H1 (cell line): ENCODE data around the gene LACTB. TPM values are rescaled to one million over a fixed set of nuclear protein-coding genes. Genes with fewer than 3 reads are reported as not detected.

ENCODE experiments used
- CTCF ChIA-PET: fragments of 300-600 bp; sonication (Branson Sonifier 250); formaldehyde crosslinking; loops from one replicate; lab custom pipeline; 2021; ENCODE audit not compliant: partially characterized antibody; lab: Charles Lee
- POLR2A ChIA-PET: fragments of 300-600 bp; sonication (Branson Sonifier 250); formaldehyde crosslinking; loops from one replicate; lab custom pipeline; 2021; ENCODE audit warnings: inconsistent platforms; ENCODE audit not compliant: partially characterized antibody; lab: Charles Lee
- DNase-seq, 2 experiments: peaks; one replicate each; pipeline versions ENCODE4 v3.0.0 to v3.0.0-alpha.2; 2010 to 2022; ENCODE audit warnings: low spot score in 2 of 2, low read depth in 1 of 2, mixed read lengths in 1 of 2
- FAIRE-seq: peaks from 2 replicates; lab custom pipeline; 2011; peaks lifted over from hg19 to GRCh38; lab: Jason Lieb, UNC
- H2AFZ ChIP-seq: 2 replicates; pipeline ENCODE4 v1.8.1; 2012; ENCODE audit warnings: low read length, inconsistent platforms
- H2AK5ac ChIP-seq: 2 replicates; pipeline ENCODE4 v1.6.1; 2013; ENCODE audit warnings: low read depth, low read length
- H2BK120ac ChIP-seq: replicated peaks from 2 replicates; pipeline ENCODE3; 2013; ENCODE audit warnings: low read depth, low read length, inconsistent platforms
- H2BK12ac ChIP-seq: 2 replicates; pipeline ENCODE4 v1.6.1; 2013; ENCODE audit warnings: low read depth, low read length
- H2BK15ac ChIP-seq: 2 replicates; pipeline ENCODE4 v1.6.1; 2013; ENCODE audit warnings: low read length
- H2BK20ac ChIP-seq: 2 replicates; pipeline ENCODE4 v1.6.1; 2013; ENCODE audit warnings: low read length
- H2BK5ac ChIP-seq: 2 replicates; pipeline ENCODE4 v1.6.1; 2013; ENCODE audit warnings: low read depth, low read length
- H3K14ac ChIP-seq: 2 replicates; pipeline ENCODE4 v1.6.1; 2013; ENCODE audit warnings: inconsistent platforms; ENCODE audit not compliant: insufficient read length
- H3K18ac ChIP-seq: 2 replicates; pipeline ENCODE4 v1.6.1; 2013; ENCODE audit warnings: low read length; ENCODE audit errors: extremely low read depth
- H3K23ac ChIP-seq: 2 replicates; pipeline ENCODE4 v1.6.1; 2013; ENCODE audit warnings: inconsistent platforms; ENCODE audit not compliant: insufficient read length
- H3K23me2 ChIP-seq: 2 replicates; pipeline ENCODE4 v1.6.1; 2013; ENCODE audit warnings: low read depth, low read length
- H3K27ac ChIP-seq: 2 replicates; pipeline ENCODE4 v1.6.1; 2011; ENCODE audit warnings: low read depth, low read length, inconsistent platforms
- H3K27me3 ChIP-seq, 4 experiments: replicated peaks in 1 of 4; 1 replicate in 1 of 4; 2 replicates in 3 of 4; pipeline versions ENCODE4 v1.6.1 to v1.8.1; 2011 to 2013; ENCODE audit warnings: low read length in 3 of 4, mild to moderate bottlenecking in 3 of 4, inconsistent platforms in 2 of 4, mixed read lengths in 2 of 4, moderate library complexity in 1 of 4; ENCODE audit not compliant: control insufficient read depth in 3 of 4, insufficient read depth in 3 of 4; ENCODE audit errors: extremely low read depth in 1 of 4
- H3K36me3 ChIP-seq, 4 experiments: 2 replicates each; pipeline versions ENCODE4 v1.6.1 to v1.8.1; 2011 to 2013; ENCODE audit warnings: mild to moderate bottlenecking in 4 of 4, low read length in 3 of 4, moderate library complexity in 2 of 4, control low read depth in 1 of 4, inconsistent platforms in 1 of 4; ENCODE audit not compliant: insufficient read depth in 4 of 4, control insufficient read depth in 2 of 4
- H3K4ac ChIP-seq: replicated peaks from 2 replicates; pipeline ENCODE3; 2013; ENCODE audit warnings: low read length, low read depth, mixed read lengths, inconsistent platforms; ENCODE audit not compliant: insufficient read length
- H3K4me1 ChIP-seq, 4 experiments: replicated peaks in 1 of 4; 1 replicate in 1 of 4; 2 replicates in 3 of 4; pipeline versions ENCODE4 v1.6.1 to v1.8.1; 2011 to 2013; ENCODE audit warnings: low read length in 3 of 4, inconsistent platforms in 2 of 4, mixed read lengths in 1 of 4; ENCODE audit not compliant: insufficient read depth in 4 of 4, control insufficient read depth in 3 of 4
- H3K4me2 ChIP-seq, 2 experiments: 2 replicates each; pipeline versions ENCODE4 v1.6.1 to v1.8.1; 2011 to 2013; ENCODE audit warnings: low read depth in 2 of 2, low read length in 2 of 2, control low read depth in 1 of 2, inconsistent platforms in 1 of 2, mild to moderate bottlenecking in 1 of 2; ENCODE audit not compliant: insufficient read depth in 1 of 2
- H3K4me3 ChIP-seq, 4 experiments: fragments of 200-600, 300-600 bp in 1 of 4; sonication (generic), shearing (Covaris generic), sonication (Bioruptor Twin) in 1 of 4; 2 replicates each; pipeline versions ENCODE4 v1.5.1 to v1.8.1; 2011 to 2016; ENCODE audit warnings: low read length in 4 of 4, low read depth in 3 of 4, control low read depth in 2 of 4, inconsistent platforms in 2 of 4, mild to moderate bottlenecking in 2 of 4, mixed read lengths in 1 of 4, moderate library complexity in 1 of 4; ENCODE audit not compliant: insufficient read depth in 2 of 4; ENCODE audit errors: extremely low read depth in 1 of 4
- H3K56ac ChIP-seq: replicated peaks from 2 replicates; pipeline ENCODE3; 2013; ENCODE audit warnings: low read depth, mild to moderate bottlenecking, mixed read lengths, low read length, inconsistent platforms; ENCODE audit not compliant: insufficient read length
- H3K79me1 ChIP-seq: 2 replicates; pipeline ENCODE4 v1.6.1; 2013; ENCODE audit warnings: low read depth, low read length, control low read depth
- H3K79me2 ChIP-seq, 2 experiments: 2 replicates each; pipeline versions ENCODE4 v1.6.1 to v1.8.1; 2012 to 2013; ENCODE audit warnings: low read length in 2 of 2, mild to moderate bottlenecking in 2 of 2, inconsistent platforms in 1 of 2; ENCODE audit not compliant: insufficient read depth in 2 of 2, control insufficient read depth in 1 of 2
- H3K9ac ChIP-seq, 4 experiments: replicated peaks in 1 of 4; 1 replicate in 1 of 4; 2 replicates in 3 of 4; pipeline versions ENCODE4 v1.6.1 to v1.8.1; 2011 to 2013; ENCODE audit warnings: low read depth in 3 of 4, low read length in 3 of 4, control low read depth in 2 of 4, mild to moderate bottlenecking in 2 of 4, moderate library complexity in 2 of 4, inconsistent platforms in 1 of 4; ENCODE audit errors: extremely low read depth in 1 of 4
- H3K9me3 ChIP-seq, 2 experiments: 2 replicates each; pipeline versions ENCODE4 v1.6.1 to v1.8.1; 2012 to 2013; ENCODE audit warnings: mild to moderate bottlenecking in 2 of 2, moderate library complexity in 2 of 2, control low read depth in 1 of 2, inconsistent platforms in 1 of 2, low read depth in 1 of 2, low read length in 1 of 2, mixed read lengths in 1 of 2; ENCODE audit not compliant: insufficient read depth in 2 of 2
- H4K20me1 ChIP-seq, 2 experiments: replicated peaks in 1 of 2; 2 replicates each; pipeline versions ENCODE3 to v1.8.1; 2011 to 2013; ENCODE audit warnings: inconsistent platforms in 2 of 2, low read length in 2 of 2, mild to moderate bottlenecking in 1 of 2; ENCODE audit not compliant: insufficient read depth in 2 of 2, control insufficient read depth in 1 of 2
- H4K5ac ChIP-seq: 2 replicates; pipeline ENCODE4 v1.6.1; 2013; ENCODE audit warnings: low read length, low read depth, mixed read lengths, inconsistent platforms; ENCODE audit not compliant: insufficient read length
- H4K8ac ChIP-seq: 2 replicates; pipeline ENCODE4 v1.8.0; 2013; ENCODE audit warnings: mild to moderate bottlenecking, moderate library complexity, low read length, inconsistent platforms; ENCODE audit not compliant: insufficient read depth; ENCODE audit errors: extremely low read depth
- H4K91ac ChIP-seq: replicated peaks from 2 replicates; pipeline ENCODE3; 2013; ENCODE audit warnings: low read length, mixed read lengths, inconsistent platforms; ENCODE audit not compliant: insufficient read length
- BACH1 ChIP-seq: IDR thresholded peaks from 2 replicates; pipeline ENCODE4 v1.6.1; 2012; ENCODE audit warnings: low read length, improper control_type of control experiment
- KDM4A ChIP-seq: IDR thresholded peaks from one replicate; pipeline ENCODE4 v1.7.1; 2012; ENCODE audit warnings: low read depth, mild to moderate bottlenecking, moderate library complexity, low read length, inconsistent platforms; ENCODE audit not compliant: severe bottlenecking
- KDM5A ChIP-seq: fragments of 200-600 bp; IDR thresholded peaks from 2 replicates; pipeline ENCODE4 v1.7.1; 2012; ENCODE audit warnings: mild to moderate bottlenecking, low read length, inconsistent platforms, mixed read lengths
- PHF8 ChIP-seq: fragments of 200-600 bp; sonication (generic); conservative IDR thresholded peaks from 2 replicates; pipeline ENCODE4 v1.7.1; 2012; ENCODE audit warnings: low read depth, mild to moderate bottlenecking, inconsistent platforms, low read length, moderate library complexity
- POLR2A ChIP-seq, 2 experiments: IDR thresholded peaks; 1 replicate in 1 of 2; 2 replicates in 1 of 2; pipeline ENCODE4 v1.6.1; 2011; ENCODE audit warnings: low read depth in 2 of 2, low read length in 2 of 2, mild to moderate bottlenecking in 2 of 2; ENCODE audit errors: control extremely low read depth in 1 of 2
- POLR2AphosphoS5 ChIP-seq: IDR thresholded peaks from 2 replicates; pipeline ENCODE4 v1.6.1; 2011; ENCODE audit warnings: low read depth, low read length
- RBBP5 ChIP-seq: IDR thresholded peaks from 2 replicates; pipeline ENCODE4 v1.7.1; 2012; ENCODE audit warnings: low read depth, mild to moderate bottlenecking, inconsistent platforms, low read length, moderate library complexity, borderline replicate concordance
- SP4 ChIP-seq: IDR thresholded peaks from 2 replicates; pipeline ENCODE4 v1.6.1; 2012; ENCODE audit warnings: low read length, inconsistent platforms
- TAF1 ChIP-seq: IDR thresholded peaks from 2 replicates; pipeline ENCODE4 v1.6.1; 2011; ENCODE audit warnings: mild to moderate bottlenecking, low read depth, low read length
- TAF7 ChIP-seq: optimal IDR thresholded peaks from 2 replicates; pipeline ENCODE3; 2011; ENCODE audit warnings: low read depth, mild to moderate bottlenecking, inconsistent platforms, low read length, moderate library complexity, borderline replicate concordance
- ZNF274 ChIP-seq: IDR thresholded peaks from 2 replicates; pipeline ENCODE4 v1.7.0; 2012; ENCODE audit warnings: low read length, borderline replicate concordance; ENCODE audit errors: extremely low read depth
- WGBS, 2 experiments: shearing (Covaris generic) in 1 of 2; methylation state at CpG; one replicate each; pipeline versions ENCODE4 v1.1.6 to v1.1.7; 2013 to 2015; ENCODE audit warnings: low lambda C conversion rate in 2 of 2, mixed read lengths in 2 of 2, inconsistent platforms in 1 of 2, low coverage in 1 of 2, missing lambda C conversion rate in 1 of 2; ENCODE audit not compliant: insufficient replicate concordance in 2 of 2, insufficient coverage in 1 of 2, insufficient read length in 1 of 2; ENCODE audit errors: extremely low coverage in 1 of 2, missing lambda C conversion rate in 1 of 2; 5-methylcytosine and 5-hydroxymethylcytosine counted together
- polyA plus RNA-seq, 7 experiments: library from polyadenylated mRNA; depleted of rRNA in 3 of 7; stranded (reverse) in 5 of 7; unstranded in 2 of 7; fragments of >200 nt in 5 of 7; fragments of 200-250 nt in 2 of 7; gene quantifications; 1 replicate in 5 of 7; 2 replicates in 1 of 7; 4 replicates in 1 of 7; pipeline versions ENCODE4 v1.2.1 to v1.2.3, GENCODE V29; 2011 to 2013; ENCODE audit warnings: missing spikeins in 2 of 7, mixed read lengths in 2 of 7
- total RNA-seq: library from RNA; stranded (reverse); fragmentation: NEBNext Ultra II Directional; extraction: Animal tissue kit (Norgen Biotek cat#: 25700); gene quantifications from 2 replicates; pipeline ENCODE4 v1.2.1, GENCODE V29; 2021

The LACTB gene
- total and polyA plus RNA-seq, 2 of the 8 experiments (the other 6 are each of a cell fraction or from before 2014, with no cell fraction given) = 5.8 to 14.9 TPM

DNA sequence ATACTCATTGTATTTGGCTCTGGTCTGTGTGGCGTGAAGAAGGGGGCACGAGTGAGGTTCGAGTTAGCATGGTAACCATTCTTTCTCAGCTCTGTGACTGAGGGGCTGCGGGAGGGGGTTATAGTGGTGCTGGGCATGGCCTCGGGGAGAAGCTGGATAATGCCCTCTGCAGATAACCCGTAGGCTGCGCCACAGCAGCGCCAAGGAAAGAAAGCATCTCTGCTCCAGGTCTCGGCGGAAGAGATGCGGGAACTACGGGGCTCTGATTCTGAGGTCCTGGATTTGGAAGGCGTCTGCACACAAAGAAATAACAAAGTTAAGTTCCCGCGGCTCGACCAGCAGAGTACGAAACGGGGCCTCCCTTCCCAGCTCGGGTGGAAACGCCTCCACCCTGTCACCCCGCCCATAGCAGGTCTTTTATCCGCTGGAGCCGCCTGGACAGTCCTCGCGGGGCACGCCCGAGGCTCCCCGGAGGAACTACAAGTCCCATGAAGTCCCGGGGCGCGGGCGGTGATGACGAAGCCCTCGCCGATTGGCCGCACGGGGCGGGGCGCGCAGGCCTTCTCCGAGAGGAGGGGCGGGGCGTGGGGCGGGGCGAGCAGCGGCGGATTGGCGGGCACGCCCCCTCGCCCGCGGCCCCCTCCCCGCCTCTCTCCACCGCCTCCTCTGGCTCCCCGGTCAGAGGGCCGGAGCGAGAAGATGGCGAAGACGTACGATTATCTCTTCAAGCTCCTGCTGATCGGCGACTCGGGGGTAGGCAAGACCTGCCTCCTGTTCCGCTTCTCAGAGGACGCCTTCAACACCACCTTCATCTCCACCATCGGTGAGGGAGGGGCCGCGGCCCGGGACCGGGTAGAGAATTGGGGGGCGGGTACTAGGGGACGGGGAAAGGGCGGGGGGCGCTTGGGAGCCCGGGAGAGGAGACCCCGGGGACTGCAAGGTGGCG, 67.5 kb downstream of the LACTB start, which contains the start of gene RAB8B:
Gene RAB8B (plus strand): TSS at position 681 of the 946 bp plus-strand sequence. CDS start 19 bp downstream, at position 700.
- peak within 1 kb of the TSS; percentile 90 to 99 for H3K4me2 ChIP-seq
- H3K36me3 ChIP-seq = no peaks in the 10 kb centered on the region
- H3K4me3 ChIP-seq = peak within 1 kb of the TSS; percentile 72 to 96 (median 79)
- no peaks in the 10 kb centered on the region for H3K9me3 ChIP-seq
- peak within 1 kb of the TSS; percentile 93 for H3K18ac ChIP-seq
- DNase-seq (peak; percentile 86 to 98), FAIRE-seq (no peak)
- no peaks in the 10 kb centered on the region; the same call in 1 of the 2 replicates for H3K79me1 ChIP-seq
- H3K56ac ChIP-seq = peak within 1 kb of the TSS; percentile 77
- peaks cover 0 to 2% (median 0%) of the 10 kb centered on the region in 4 experiments; a peak in 2 of 7 replicates for H3K4me1 ChIP-seq
- H4K5ac ChIP-seq = peak within 1 kb of the TSS; percentile 97
- peaks cover 0 to 2% of the 10 kb centered on the region in 2 experiments for H4K20me1 ChIP-seq
- H2BK5ac ChIP-seq = peak within 1 kb of the TSS; percentile 29; the same call in 1 of the 2 replicates
- H3K23ac ChIP-seq = no peak within 1 kb of the TSS
- CTCF ChIA-PET = interaction anchor here (0.9 to 1.2 kb wide), 2 partner anchors 13 to 16 kb away, joined by 3 to 4 read pairs; no protein-coding TSS in a partner anchor
- POLR2A ChIA-PET = interaction anchor here (0.6 to 1.8 kb wide), 7 partner anchors 8 to 142 kb away, joined by 3 to 6 read pairs (median 3); no protein-coding TSS in a partner anchor
- H2BK120ac ChIP-seq = no peak within 1 kb of the TSS
- H2BK12ac ChIP-seq = no peak within 1 kb of the TSS
- no peak within 1 kb of the TSS for H2BK15ac ChIP-seq
- peak within 1 kb of the TSS; percentile 37 to 75 (median 74) for H3K9ac ChIP-seq
- H2BK20ac ChIP-seq = no peak within 1 kb of the TSS
- H2AFZ ChIP-seq = peak within 1 kb of the TSS; percentile 87
- H3K27me3 ChIP-seq = no peaks in the 10 kb centered on the region
- H3K27ac ChIP-seq = peak within 1 kb of the TSS; percentile 51
- peak within 1 kb of the TSS; percentile 55 for H3K14ac ChIP-seq
- no peak within 1 kb of the TSS for H2AK5ac ChIP-seq
- H3K23me2 ChIP-seq = peaks cover 6% of the 10 kb centered on the region; the same call in 1 of the 2 replicates
- 1% methylated on average over 20 of the region's 77 CpGs; no CpG with 5 or more reads in 1 of the 2 experiments for WGBS, 2 experiments
- peaks cover 6 to 43% of the 10 kb centered on the region in 2 experiments for H3K79me2 ChIP-seq
- H4K91ac ChIP-seq = peak within 1 kb of the TSS; percentile 80
- peak within 1 kb of the TSS; percentile 85; the same call in 1 of the 2 replicates for H4K8ac ChIP-seq
- H3K4ac ChIP-seq = no peak within 1 kb of the TSS
- TF ChIP-seq KDM4A (peak; percentile 77), TAF1 (peak; percentile 69), ZNF274 (no peak), SP4 (no peak), KDM5A (0 out of 2 replicates have a peak, but pooled peaks have one; percentile 17), POLR2AphosphoS5 (peak; percentile 78), RBBP5 (peak; percentile 52; the same call in 1 of the 2 replicates), BACH1 (0 out of 2 replicates have a peak, but pooled peaks have one; percentile 15), TAF7 (no peak), PHF8 (peak; percentile 71), POLR2A (IDR thresholded peaks at IDR 0.05; ENCODE audit: control extremely low read depth in 1 of 2, low read depth in 2 of 2, low read length in 2 of 2) (peak in 1 of 2 experiments; percentile 92; a peak in 2 of 3 replicates)
